HEK293 (cell line): ENCODE data around the gene SCNN1A.

Experiments used
- CTCF ChIA-PET: fragments of 350-600 bp; formaldehyde crosslinking; extraction: SDS; loops from one replicate; lab custom pipeline; 2021; ENCODE audit warnings: antibody characterized with exemption; lab: Yijun Ruan, JAX
- POLR2A ChIA-PET: fragments of 300-600 bp; formaldehyde crosslinking; extraction: SDS; loops from one replicate; lab custom pipeline; 2020; ENCODE audit warnings: antibody characterized with exemption, inconsistent platforms; lab: Yijun Ruan, JAX
- H3K27ac ChIP-seq: fragments of 200-500 bp; sonication (Bioruptor generic); 2 replicates; pipeline ENCODE4 v1.5.1; 2014; ENCODE audit warnings: low read depth, low read length, control low read depth, inconsistent platforms; ENCODE audit errors: extremely low read depth
- H3K36me3 ChIP-seq, 2 experiments: fragments of 200-500 bp in 1 of 2; sonication (Bioruptor generic) in 1 of 2; 1 replicate in 1 of 2; 2 replicates in 1 of 2; pipeline ENCODE4 v1.5.1; 2014 to 2017; ENCODE audit warnings: inconsistent platforms in 2 of 2, low read length in 2 of 2; ENCODE audit not compliant: control insufficient read depth in 2 of 2, insufficient read depth in 1 of 2
- H3K4me1 ChIP-seq: fragments of 200-500 bp; sonication (Bioruptor generic); 2 replicates; pipeline ENCODE4 v1.5.1; 2014; ENCODE audit warnings: mild to moderate bottlenecking, low read length, inconsistent platforms; ENCODE audit not compliant: control insufficient read depth, insufficient read depth
- H3K4me3 ChIP-seq: 2 replicates; pipeline ENCODE4 v1.5.1; 2011; ENCODE audit warnings: low read depth, mild to moderate bottlenecking, control low read depth, low read length, moderate library complexity
- H3K9me3 ChIP-seq: fragments of 200-500 bp; sonication (Bioruptor generic); 2 replicates; pipeline ENCODE4 v1.5.1; 2014; ENCODE audit warnings: low read depth, low read length, inconsistent platforms; ENCODE audit not compliant: control insufficient read depth, insufficient read depth
- GLIS1 ChIP-seq: fragments of 450-650 bp; formaldehyde crosslinking; IDR thresholded peaks from 2 replicates; pipeline ENCODE4 v1.5.1; 2016; ENCODE audit warnings: missing biosample characterization, missing genetic modification characterization
- KLF7 ChIP-seq: fragments of 450-650 bp; formaldehyde crosslinking; IDR thresholded peaks from 2 replicates; pipeline ENCODE4 v1.5.1; 2016; ENCODE audit warnings: missing biosample characterization, missing genetic modification characterization, borderline replicate concordance
- KLF9 ChIP-seq: fragments of 450-650 bp; formaldehyde crosslinking; IDR thresholded peaks from 2 replicates; pipeline ENCODE4 v1.5.1; 2016; ENCODE audit warnings: missing biosample characterization, missing genetic modification characterization, low read depth
- PBX3 ChIP-seq: sonication (generic); formaldehyde crosslinking; IDR thresholded peaks from 2 replicates; pipeline ENCODE4 v1.8.1; 2022; ENCODE audit warnings: mild to moderate bottlenecking, moderate library complexity, missing genetic modification reagents
- PRDM2 ChIP-seq: fragments of 450-650 bp; formaldehyde crosslinking; IDR thresholded peaks from 2 replicates; pipeline ENCODE4 v1.5.1; 2016; ENCODE audit warnings: missing biosample characterization, missing genetic modification characterization, borderline replicate concordance
- REPIN1 ChIP-seq: fragments of 450-650 bp; formaldehyde crosslinking; IDR thresholded peaks from 2 replicates; pipeline ENCODE4 v1.5.1; 2017; ENCODE audit warnings: missing biosample characterization, missing genetic modification characterization, low read depth
- TCF7L2 ChIP-seq: IDR thresholded peaks from 2 replicates; pipeline ENCODE4 v1.6.1; 2011; ENCODE audit warnings: low read depth, mild to moderate bottlenecking, inconsistent platforms, low read length, moderate library complexity, borderline replicate concordance
- YY1 ChIP-seq: fragments of 450-650 bp; formaldehyde crosslinking; IDR thresholded peaks from 2 replicates; pipeline ENCODE4 v1.5.1; 2018; ENCODE audit warnings: missing biosample characterization, missing genetic modification characterization
- ZBTB20 ChIP-seq: fragments of 450-650 bp; formaldehyde crosslinking; IDR thresholded peaks from 2 replicates; pipeline ENCODE4 v1.5.1; 2016; ENCODE audit warnings: missing biosample characterization, missing genetic modification characterization
- ZBTB21 ChIP-seq: fragments of 450-650 bp; formaldehyde crosslinking; IDR thresholded peaks from 2 replicates; pipeline ENCODE4 v1.5.1; 2017; ENCODE audit warnings: missing biosample characterization, missing genetic modification characterization
- ZBTB48 ChIP-seq: fragments of 450-650 bp; formaldehyde crosslinking; IDR thresholded peaks from 2 replicates; pipeline ENCODE4 v1.5.1; 2016; ENCODE audit warnings: missing biosample characterization, missing genetic modification characterization
- ZBTB8A ChIP-seq: fragments of 450-650 bp; formaldehyde crosslinking; IDR thresholded peaks from 2 replicates; pipeline ENCODE4 v1.5.1; 2016; ENCODE audit warnings: missing biosample characterization, missing genetic modification characterization
- ZFP37 ChIP-seq: fragments of 450-650 bp; formaldehyde crosslinking; IDR thresholded peaks from 2 replicates; pipeline ENCODE4 v1.5.1; 2016; ENCODE audit warnings: missing biosample characterization, missing genetic modification characterization
- ZNF133 ChIP-seq: fragments of 450-650 bp; formaldehyde crosslinking; IDR thresholded peaks from 2 replicates; pipeline ENCODE4 v1.5.1; 2016; ENCODE audit warnings: missing biosample characterization, missing genetic modification characterization
- ZNF146 ChIP-seq: fragments of 450-650 bp; formaldehyde crosslinking; IDR thresholded peaks from 2 replicates; pipeline ENCODE4 v1.5.1; 2016; ENCODE audit warnings: missing biosample characterization, missing genetic modification characterization
- ZNF19 ChIP-seq: fragments of 450-650 bp; formaldehyde crosslinking; IDR thresholded peaks from 2 replicates; pipeline ENCODE4; 2016; ENCODE audit warnings: missing biosample characterization, missing genetic modification characterization, low read depth
- ZNF211 ChIP-seq: fragments of 450-650 bp; formaldehyde crosslinking; IDR thresholded peaks from 2 replicates; pipeline ENCODE4 v1.5.1; 2016; ENCODE audit warnings: low read depth, missing biosample characterization, missing genetic modification characterization
- ZNF423 ChIP-seq: fragments of 450-650 bp; formaldehyde crosslinking; IDR thresholded peaks from 2 replicates; pipeline ENCODE4 v1.5.1; 2016; ENCODE audit warnings: missing biosample characterization, missing genetic modification characterization
- ZNF488 ChIP-seq: fragments of 450-650 bp; formaldehyde crosslinking; IDR thresholded peaks from 2 replicates; pipeline ENCODE4 v1.5.1; 2016; ENCODE audit warnings: missing biosample characterization, missing genetic modification characterization
- ZNF521 ChIP-seq: fragments of 450-650 bp; formaldehyde crosslinking; IDR thresholded peaks from 2 replicates; pipeline ENCODE4 v1.5.1; 2017; ENCODE audit warnings: missing biosample characterization, mild to moderate bottlenecking, missing genetic modification characterization
- ZNF555 ChIP-seq: fragments of 450-650 bp; formaldehyde crosslinking; conservative IDR thresholded peaks from 2 replicates; pipeline ENCODE4 v1.5.1; 2017; ENCODE audit warnings: missing biosample characterization, mild to moderate bottlenecking, missing genetic modification characterization, inconsistent platforms
- ZNF571 ChIP-seq: fragments of 450-650 bp; formaldehyde crosslinking; IDR thresholded peaks from 2 replicates; pipeline ENCODE4 v1.5.0; 2017; ENCODE audit warnings: missing biosample characterization, missing genetic modification characterization
- ZNF626 ChIP-seq: fragments of 450-650 bp; sonication (Bioruptor Pico); formaldehyde crosslinking; IDR thresholded peaks from 2 replicates; pipeline ENCODE4 v1.5.1; 2018; ENCODE audit warnings: missing biosample characterization, missing genetic modification characterization, inconsistent platforms
- ZNF707 ChIP-seq: fragments of 450-650 bp; formaldehyde crosslinking; IDR thresholded peaks from 2 replicates; pipeline ENCODE4 v1.5.1; 2016; ENCODE audit warnings: missing biosample characterization, missing genetic modification characterization
- TF ChIP-seq, protein P1 (sequence below): fragments of 450-650 bp; IDR thresholded peaks from 2 replicates; pipeline ENCODE4 v1.5.1; 2018; ENCODE audit warnings: missing biosample characterization, missing genetic modification characterization

The SCNN1A gene

DNA sequence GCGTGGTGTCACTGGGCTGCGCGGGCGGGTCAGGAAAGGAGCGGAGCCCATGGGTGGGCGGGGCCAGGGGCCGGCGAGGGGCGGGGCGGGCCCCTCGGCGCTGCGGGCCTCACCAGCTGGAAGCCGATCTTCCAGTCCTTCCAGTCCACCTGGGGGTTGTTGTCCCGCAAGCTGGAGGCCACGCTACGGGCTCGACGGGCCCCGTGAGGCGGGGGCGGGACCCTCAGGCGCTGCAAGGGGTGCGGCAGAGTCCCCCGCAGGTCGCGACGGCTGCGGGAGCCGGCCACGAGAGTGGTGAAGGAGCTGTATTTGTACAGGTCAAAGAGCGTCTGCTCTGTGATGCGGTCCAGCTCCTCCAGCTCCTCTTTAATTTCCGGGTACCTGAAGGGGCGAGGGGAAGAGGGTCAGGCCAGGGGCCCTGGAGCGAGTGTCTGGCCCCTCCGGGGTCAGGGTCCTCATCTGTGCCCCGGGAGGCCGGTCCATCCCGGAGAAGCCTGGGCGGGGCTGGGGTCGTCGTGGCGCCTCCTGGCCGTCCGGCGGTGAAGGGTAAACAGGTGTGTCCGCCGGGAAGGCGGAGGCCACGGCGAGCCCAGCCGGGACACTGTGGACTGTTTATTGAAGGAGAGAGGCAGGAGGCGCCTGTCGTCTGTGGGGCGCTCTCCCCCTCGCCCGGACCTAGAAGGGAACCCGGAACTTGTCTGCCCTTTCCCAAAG lies 11.9 kb downstream of the SCNN1A start (continued):
- TF ChIP-seq, protein P1, sequence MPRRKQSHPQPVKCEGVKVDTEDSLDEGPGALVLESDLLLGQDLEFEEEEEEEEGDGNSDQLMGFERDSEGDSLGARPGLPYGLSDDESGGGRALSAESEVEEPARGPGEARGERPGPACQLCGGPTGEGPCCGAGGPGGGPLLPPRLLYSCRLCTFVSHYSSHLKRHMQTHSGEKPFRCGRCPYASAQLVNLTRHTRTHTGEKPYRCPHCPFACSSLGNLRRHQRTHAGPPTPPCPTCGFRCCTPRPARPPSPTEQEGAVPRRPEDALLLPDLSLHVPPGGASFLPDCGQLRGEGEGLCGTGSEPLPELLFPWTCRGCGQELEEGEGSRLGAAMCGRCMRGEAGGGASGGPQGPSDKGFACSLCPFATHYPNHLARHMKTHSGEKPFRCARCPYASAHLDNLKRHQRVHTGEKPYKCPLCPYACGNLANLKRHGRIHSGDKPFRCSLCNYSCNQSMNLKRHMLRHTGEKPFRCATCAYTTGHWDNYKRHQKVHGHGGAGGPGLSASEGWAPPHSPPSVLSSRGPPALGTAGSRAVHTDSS (tag by site-specific recombination): no peak
- TF ChIP-seq ZNF19 (tag by site-specific recombination): no peak
- TF ChIP-seq ZBTB21: no peak
- TF ChIP-seq TCF7L2: no peak
- TF ChIP-seq ZNF488 (tag by site-specific recombination): 0 out of 2 replicates have a peak, but pooled peaks have one; percentile 4
- TF ChIP-seq ZNF555 (tag by site-specific recombination): no peak
- TF ChIP-seq ZNF211: no peak
- TF ChIP-seq ZNF133 (tag by site-specific recombination): no peak
- no peak for TF ChIP-seq PRDM2 (tag by site-specific recombination)
- no peak for TF ChIP-seq ZNF571 (tag by site-specific recombination)
- TF ChIP-seq ZNF146: no peak
- TF ChIP-seq GLIS1: peak; percentile 90
- TF ChIP-seq ZNF423 (tag by site-specific recombination): no peak
- no peak for TF ChIP-seq ZBTB20 (tag by site-specific recombination)
- no peak for TF ChIP-seq ZNF521 (tag by site-specific recombination)
- TF ChIP-seq ZNF626 (tag by site-specific recombination): no peak
- peak; percentile 68 for TF ChIP-seq KLF9
- TF ChIP-seq ZBTB48 (tag by site-specific recombination): no peak
- TF ChIP-seq, all 188 proteins: peak for 12

GRCh38 chr12:6363010-6363329 lies 12.4 kb downstream of the SCNN1A start:
- Histone ChIP-seq H3K4me1 (peaks cover 4% of the 10 kb centered on the region), H3K27ac (no peak overlapping the region), H3K9me3 (no peaks in the 10 kb centered on the region), H3K4me3 (no peak overlapping the region; the same call in 1 of the 2 replicates), H3K36me3 (no peaks in the 10 kb centered on the region)
- CTCF ChIA-PET: interaction anchor here (0.6 to 1.2 kb wide), 3 partner anchors 26 to 79 kb away, joined by 3 to 5 read pairs (median 4); no protein-coding TSS in a partner anchor
- POLR2A ChIA-PET: interaction anchor here (1.1 to 1.9 kb wide), 6 partner anchors 8 to 27 kb away, joined by 3 to 15 read pairs (median 6); partner anchors contain the start of genes SCNN1A and TNFRSF1A
- TF ChIP-seq YY1 (tag by site-specific recombination) (no peak), ZNF707 (no peak), ZBTB8A (tag by site-specific recombination) (peak; percentile 92; the same call in 1 of the 2 replicates), KLF7 (no peak), PBX3 (no peak), ZFP37 (tag by site-specific recombination) (no peak), REPIN1 (tag by site-specific recombination) (0 out of 2 replicates have a peak, but pooled peaks have one; percentile 52)
